ENCODE measurements around the gene SLC11A2.

DNA sequence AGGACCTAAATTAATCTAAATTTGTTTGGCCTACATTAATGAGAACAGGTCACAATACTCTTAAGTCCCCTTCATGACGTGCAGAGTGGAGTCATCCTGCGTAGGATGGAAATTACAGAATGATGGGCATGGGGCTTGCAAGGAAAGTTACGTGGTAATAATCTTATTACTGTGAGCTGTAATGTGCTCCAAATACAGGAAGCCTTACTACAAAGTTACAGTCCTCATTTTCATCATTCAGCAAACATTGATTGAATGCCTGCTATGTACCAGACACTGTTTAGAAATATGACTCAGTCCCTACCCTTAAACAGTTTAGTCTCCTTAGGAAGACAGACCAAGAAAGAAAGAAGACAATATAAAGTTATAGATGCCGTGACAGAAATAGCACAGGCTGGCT lies 64.5 kb downstream of the SLC11A2 start:
- no peak for TF ChIP-seq POLR2AphosphoS5 (IDR thresholded peaks at IDR 0.05; ENCODE audit: low read depth, low read length)
- TF ChIP-seq TAF1 (IDR thresholded peaks at IDR 0.05; ENCODE audit: borderline replicate concordance, insufficient read depth, low read length) = no peak
- TF ChIP-seq, protein P1, sequence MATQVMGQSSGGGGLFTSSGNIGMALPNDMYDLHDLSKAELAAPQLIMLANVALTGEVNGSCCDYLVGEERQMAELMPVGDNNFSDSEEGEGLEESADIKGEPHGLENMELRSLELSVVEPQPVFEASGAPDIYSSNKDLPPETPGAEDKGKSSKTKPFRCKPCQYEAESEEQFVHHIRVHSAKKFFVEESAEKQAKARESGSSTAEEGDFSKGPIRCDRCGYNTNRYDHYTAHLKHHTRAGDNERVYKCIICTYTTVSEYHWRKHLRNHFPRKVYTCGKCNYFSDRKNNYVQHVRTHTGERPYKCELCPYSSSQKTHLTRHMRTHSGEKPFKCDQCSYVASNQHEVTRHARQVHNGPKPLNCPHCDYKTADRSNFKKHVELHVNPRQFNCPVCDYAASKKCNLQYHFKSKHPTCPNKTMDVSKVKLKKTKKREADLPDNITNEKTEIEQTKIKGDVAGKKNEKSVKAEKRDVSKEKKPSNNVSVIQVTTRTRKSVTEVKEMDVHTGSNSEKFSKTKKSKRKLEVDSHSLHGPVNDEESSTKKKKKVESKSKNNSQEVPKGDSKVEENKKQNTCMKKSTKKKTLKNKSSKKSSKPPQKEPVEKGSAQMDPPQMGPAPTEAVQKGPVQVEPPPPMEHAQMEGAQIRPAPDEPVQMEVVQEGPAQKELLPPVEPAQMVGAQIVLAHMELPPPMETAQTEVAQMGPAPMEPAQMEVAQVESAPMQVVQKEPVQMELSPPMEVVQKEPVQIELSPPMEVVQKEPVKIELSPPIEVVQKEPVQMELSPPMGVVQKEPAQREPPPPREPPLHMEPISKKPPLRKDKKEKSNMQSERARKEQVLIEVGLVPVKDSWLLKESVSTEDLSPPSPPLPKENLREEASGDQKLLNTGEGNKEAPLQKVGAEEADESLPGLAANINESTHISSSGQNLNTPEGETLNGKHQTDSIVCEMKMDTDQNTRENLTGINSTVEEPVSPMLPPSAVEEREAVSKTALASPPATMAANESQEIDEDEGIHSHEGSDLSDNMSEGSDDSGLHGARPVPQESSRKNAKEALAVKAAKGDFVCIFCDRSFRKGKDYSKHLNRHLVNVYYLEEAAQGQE (IDR thresholded peaks at IDR 0.05; ENCODE audit: insufficient read depth in 1 of 2, low read depth in 2 of 2, low read length in 2 of 2) = no peak
- no peak for TF ChIP-seq SIN3A (IDR thresholded peaks at IDR 0.05; ENCODE audit: borderline replicate concordance, insufficient read depth, low read length)
